ENCODE results near the gene DPP4. TPM values are rescaled to one million over a fixed set of nuclear protein-coding genes. Genes with fewer than 3 reads are reported as not detected.

The DPP4 gene
- total RNA-seq, 1 experiment from 2014 or later: 23.3 TPM

DNA sequence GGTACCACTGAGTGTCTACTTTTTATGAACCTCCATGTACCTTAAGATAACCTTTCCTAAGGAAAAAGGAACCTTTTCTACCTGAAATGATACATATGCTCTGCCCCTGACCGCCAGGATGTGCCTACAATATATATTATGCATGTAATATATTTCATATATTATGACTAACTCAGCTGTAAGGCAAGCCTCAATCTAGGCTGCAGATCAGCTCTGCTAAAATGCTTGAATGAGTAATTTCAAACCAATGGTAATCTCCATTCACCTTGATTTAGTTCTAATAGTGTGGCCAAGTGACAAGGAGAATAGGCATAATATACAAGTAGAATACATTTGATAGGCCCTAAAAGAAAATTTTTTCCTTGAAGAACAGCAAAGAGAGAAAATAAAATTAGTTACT lies 101.8 kb downstream of the DPP4 start:
- Histone ChIP-seq H3K9ac (ENCODE audit: low read length) (no peak overlapping the region), H4K20me1 (ENCODE audit: low read length) (no peaks in the 10 kb centered on the region), H3K79me2 (ENCODE audit: low read length) (no peaks in the 10 kb centered on the region), H3F3A (ENCODE audit: low read length, unreplicated experiment) (no peaks in the 10 kb centered on the region), H2AFZ (ENCODE audit: low read length) (no peak overlapping the region), H3K27ac (ENCODE audit: low read length) (no peak overlapping the region), H3K9me3 (ENCODE audit: low read length) (no peaks in the 10 kb centered on the region), H3K27me3 (ENCODE audit: low read length) (no peaks in the 10 kb centered on the region), H3K36me3 (ENCODE audit: low read depth, low read length) (no peaks in the 10 kb centered on the region), H3K9me2 (replicated peaks; ENCODE audit: low read length) (no peaks in the 10 kb centered on the region), H3K4me1 (ENCODE audit: insufficient read depth, low read length) (no peaks in the 10 kb centered on the region), H3K4me2 (ENCODE audit: low read length) (no peak overlapping the region), H3K4me3 (ENCODE audit: low read length) (no peak overlapping the region)
- no peak for ATAC-seq
- ChIA-PET POLR2A (ENCODE audit: unreplicated experiment) (no interaction called here), CTCF (no interaction called here)
- BruUV-seq (replicated peaks): no TSS peak
- no peak for TF ChIP-seq CTCF (conservative IDR thresholded peaks at IDR 0.05; ENCODE audit: low read depth, low read length)
- no peak for TF ChIP-seq EZH2phosphoT487 (IDR thresholded peaks at IDR 0.05; ENCODE audit: borderline replicate concordance, low read length)
- TF ChIP-seq EZH2 (IDR thresholded peaks at IDR 0.05; ENCODE audit: low read length, unreplicated experiment): no peak
- no peak for DNase-seq
- intact Hi-C loops (cut with micrococcal nuclease): no loop called here

- H3F3A ChIP-seq (ENCODE audit: low read length, unreplicated experiment): no peaks in the 10 kb centered on the region
- no peak overlapping the region for H3K4me2 ChIP-seq (ENCODE audit: low read length)
- no TSS peak for BruUV-seq (replicated peaks)
- no peak for TF ChIP-seq EZH2phosphoT487 (IDR thresholded peaks at IDR 0.05; ENCODE audit: borderline replicate concordance, low read length)
- TF ChIP-seq CTCF (conservative IDR thresholded peaks at IDR 0.05; ENCODE audit: low read depth, low read length): no peak
- no peak for TF ChIP-seq EZH2 (IDR thresholded peaks at IDR 0.05; ENCODE audit: low read length, unreplicated experiment)
- H3K79me2 ChIP-seq (ENCODE audit: low read length): no peaks in the 10 kb centered on the region
- no peaks in the 10 kb centered on the region for H3K36me3 ChIP-seq (ENCODE audit: low read depth, low read length)
- H4K20me1 ChIP-seq (ENCODE audit: low read length): no peaks in the 10 kb centered on the region
- ChIA-PET CTCF (no interaction called here), POLR2A (ENCODE audit: unreplicated experiment) (no interaction called here)
- H3K4me1 ChIP-seq (ENCODE audit: insufficient read depth, low read length): no peaks in the 10 kb centered on the region
- no peaks in the 10 kb centered on the region for H3K9me2 ChIP-seq (replicated peaks; ENCODE audit: low read length)
- H3K4me3 ChIP-seq (ENCODE audit: low read length): no peak overlapping the region
- no peak overlapping the region for H2AFZ ChIP-seq (ENCODE audit: low read length)
- no peak for DNase-seq
- no peaks in the 10 kb centered on the region for H3K9me3 ChIP-seq (ENCODE audit: low read length)
- no peaks in the 10 kb centered on the region for H3K27me3 ChIP-seq (ENCODE audit: low read length)
- no peak for ATAC-seq
- no peak overlapping the region for H3K9ac ChIP-seq (ENCODE audit: low read length)
- intact Hi-C loops (cut with micrococcal nuclease): no loop called here
- H3K27ac ChIP-seq (ENCODE audit: low read length): no peak overlapping the region
Observed at GRCh38 chr2:161971551-161971950, 102.5 kb downstream of the DPP4 start.

DNA sequence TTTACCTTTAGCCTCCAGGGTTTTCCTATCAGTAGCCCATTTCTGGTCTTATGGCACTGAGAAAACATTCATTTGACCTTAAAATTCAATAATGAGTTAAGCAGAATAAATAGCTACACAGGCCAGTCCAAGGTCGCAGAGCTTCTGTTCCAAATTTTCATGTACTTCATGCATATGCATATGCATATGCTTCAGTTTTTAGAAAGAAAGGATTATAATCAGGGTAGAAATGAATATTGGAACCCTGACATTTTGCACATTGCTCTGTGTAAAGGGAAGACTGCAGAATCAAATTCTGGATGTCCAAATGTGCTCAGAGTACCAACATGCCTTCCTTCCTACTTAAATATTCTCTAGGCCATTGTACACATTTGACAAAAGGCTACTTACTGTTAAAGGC lies 104.9 kb downstream of the DPP4 start:
- intact Hi-C loops (cut with micrococcal nuclease): no loop called here
- no peak overlapping the region for H3K27ac ChIP-seq (ENCODE audit: low read length)
- no peaks in the 10 kb centered on the region for H3K9me3 ChIP-seq (ENCODE audit: low read length)
- no peaks in the 10 kb centered on the region for H3K27me3 ChIP-seq (ENCODE audit: low read length)
- no peaks in the 10 kb centered on the region for H3K9me2 ChIP-seq (replicated peaks; ENCODE audit: low read length)
- ChIA-PET CTCF (no interaction called here), POLR2A (ENCODE audit: unreplicated experiment) (no interaction called here)
- no peak overlapping the region for H3K4me2 ChIP-seq (ENCODE audit: low read length)
- no peak for TF ChIP-seq EZH2 (IDR thresholded peaks at IDR 0.05; ENCODE audit: low read length, unreplicated experiment)
- no peak for TF ChIP-seq CTCF (conservative IDR thresholded peaks at IDR 0.05; ENCODE audit: low read depth, low read length)
- no peak for TF ChIP-seq EZH2phosphoT487 (IDR thresholded peaks at IDR 0.05; ENCODE audit: borderline replicate concordance, low read length)
- H3K4me1 ChIP-seq (ENCODE audit: insufficient read depth, low read length): no peaks in the 10 kb centered on the region
- BruUV-seq (replicated peaks): no TSS peak
- no peak overlapping the region for H3K9ac ChIP-seq (ENCODE audit: low read length)
- no peaks in the 10 kb centered on the region for H4K20me1 ChIP-seq (ENCODE audit: low read length)
- no peaks in the 10 kb centered on the region for H3K79me2 ChIP-seq (ENCODE audit: low read length)
- no peak for DNase-seq
- ATAC-seq: no peak
- no peak overlapping the region for H2AFZ ChIP-seq (ENCODE audit: low read length)
- H3F3A ChIP-seq (ENCODE audit: low read length, unreplicated experiment): no peaks in the 10 kb centered on the region
- H3K4me3 ChIP-seq (ENCODE audit: low read length): no peak overlapping the region
- no peaks in the 10 kb centered on the region for H3K36me3 ChIP-seq (ENCODE audit: low read depth, low read length)

All from PC-3 (cell line).